ENCODE measurements around the gene TNRC6B. TPM values are rescaled to one million over a fixed set of nuclear protein-coding genes. Genes with fewer than 3 reads are reported as not detected.
A peak's percentile ranks its signal among the peaks of the same experiment; 100 is the strongest.

The TNRC6B gene
- polyA plus RNA-seq, 3 donors: 7.2 to 16.5 (median 11.8) TPM

DNA sequence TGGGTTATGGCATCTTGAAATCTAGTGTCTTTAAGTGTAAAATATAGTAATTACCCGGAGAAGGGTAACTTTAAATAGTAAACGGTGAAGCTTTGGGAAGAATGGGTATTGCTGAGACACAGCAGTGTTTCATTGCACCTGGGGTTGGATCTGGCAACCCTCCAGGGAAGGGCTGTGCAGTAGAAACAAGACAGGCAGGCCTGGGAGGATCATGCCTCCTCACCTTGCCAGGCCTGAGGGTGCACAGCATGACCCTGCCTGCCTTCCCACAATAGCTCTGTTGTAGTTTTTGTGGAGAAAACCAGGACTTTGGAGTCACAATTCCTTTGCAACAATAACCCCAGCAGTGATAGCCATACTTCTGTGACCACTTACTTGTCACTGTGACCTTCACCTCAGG is 104.0 kb downstream of the TNRC6B start:
- Histone ChIP-seq H3K79me2 (ENCODE audit: insufficient read depth, low read length) (peaks cover 4% of the 10 kb centered on the region), H3K4me1 (ENCODE audit: control insufficient read depth in 1 of 2, insufficient read depth in 2 of 2, low read length in 2 of 2) (peaks cover 0 to 6% of the 10 kb centered on the region in 2 donors), H3K27me3 (ENCODE audit: control insufficient read depth in 2 of 2, insufficient read depth in 2 of 2, low read length in 2 of 2) (no peaks in the 10 kb centered on the region), H4K20me1 (ENCODE audit: insufficient read depth, low read length) (peaks cover 10% of the 10 kb centered on the region), H3K9ac (ENCODE audit: insufficient read depth, low read length, poor library complexity, severe bottlenecking) (no peak overlapping the region), H3K36me3 (replicated peaks in 1 of 2; ENCODE audit: control insufficient read depth in 1 of 2, insufficient read depth in 2 of 2, low read length in 2 of 2) (peaks cover 76 to 91% of the 10 kb centered on the region in 2 donors), H2AFZ (ENCODE audit: insufficient read depth, low read depth, low read length, poor library complexity, severe bottlenecking) (no peak overlapping the region), H3K4me3 (replicated peaks in 1 of 3; ENCODE audit: low read depth in 2 of 3, low read length in 3 of 3) (no peak overlapping the region), H3K9me3 (replicated peaks in 1 of 2; ENCODE audit: control insufficient read depth in 1 of 2, insufficient read depth in 1 of 2, low read length in 2 of 2) (no peaks in the 10 kb centered on the region), H3K4me2 (replicated peaks; ENCODE audit: extremely low read depth, low read length, poor library complexity, severe bottlenecking) (no peak overlapping the region), H3K27ac (ENCODE audit: low read depth in 1 of 2, low read length in 2 of 2) (no peak overlapping the region)
- no peak for DNase-seq
- H3K9me3 Mint-ChIP-seq: no peaks in the 10 kb centered on the region
- no peak for TF ChIP-seq CTCF (IDR thresholded peaks at IDR 0.05)
- WGBS (ENCODE audit: insufficient coverage): 93% methylated on average over 2 of the region's 2 CpGs
- peaks cover 3% of the 10 kb centered on the region for H3K4me1 Mint-ChIP-seq
- H3K36me3 Mint-ChIP-seq: peaks cover 78 to 87% of the 10 kb centered on the region in 2 donors
- H3K27me3 Mint-ChIP-seq (ENCODE audit: low read depth in 3 of 3): peaks cover 0 to 1% (median 0%) of the 10 kb centered on the region in 3 donors
- intact Hi-C loops (cut with micrococcal nuclease): no loop called here
- H3K4me3 Mint-ChIP-seq: no peak overlapping the region
- H3K27ac Mint-ChIP-seq: no peak overlapping the region

DNA sequence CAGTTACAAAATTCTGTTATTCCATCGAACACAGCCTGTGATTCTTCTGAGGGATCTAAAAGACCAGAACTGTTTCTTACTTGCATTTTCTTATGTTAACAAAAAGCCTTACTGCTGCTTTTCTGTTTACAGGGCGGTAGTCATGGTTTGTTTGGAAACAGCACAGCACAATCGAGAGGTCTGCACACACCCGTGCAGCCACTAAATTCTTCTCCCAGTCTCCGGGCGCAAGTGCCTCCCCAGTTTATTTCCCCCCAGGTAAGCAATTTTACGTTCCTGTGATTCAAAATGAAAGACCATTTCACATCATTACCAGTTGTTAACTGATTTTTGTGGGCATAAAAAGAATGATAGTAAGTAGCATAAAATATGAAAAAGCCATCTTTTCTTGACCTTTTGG is 107.8 kb downstream of the TNRC6B start:
- H3K9ac ChIP-seq (ENCODE audit: insufficient read depth, low read length, poor library complexity, severe bottlenecking): no peak overlapping the region
- H3K36me3 ChIP-seq (replicated peaks in 1 of 2; ENCODE audit: control insufficient read depth in 1 of 2, insufficient read depth in 2 of 2, low read length in 2 of 2): peaks cover 83 to 92% of the 10 kb centered on the region in 2 donors
- intact Hi-C loops (cut with micrococcal nuclease): no loop called here
- H3K27ac ChIP-seq (ENCODE audit: low read depth in 1 of 2, low read length in 2 of 2): no peak overlapping the region
- H3K4me1 ChIP-seq (ENCODE audit: control insufficient read depth in 1 of 2, insufficient read depth in 2 of 2, low read length in 2 of 2): peaks cover 0 to 5% of the 10 kb centered on the region in 2 donors
- H2AFZ ChIP-seq (ENCODE audit: insufficient read depth, low read depth, low read length, poor library complexity, severe bottlenecking): no peak overlapping the region
- no peak overlapping the region for H3K4me2 ChIP-seq (replicated peaks; ENCODE audit: extremely low read depth, low read length, poor library complexity, severe bottlenecking)
- H3K79me2 ChIP-seq (ENCODE audit: insufficient read depth, low read length): no peaks in the 10 kb centered on the region
- Mint-ChIP-seq H3K4me3 (no peak overlapping the region), H3K9me3 (no peaks in the 10 kb centered on the region), H3K4me1 (peaks cover 8% of the 10 kb centered on the region), H3K27ac (peak overlapping the region in 1 of 7 donors; percentile 8), H3K36me3 (peaks cover 75 to 89% of the 10 kb centered on the region in 2 donors), H3K27me3 (ENCODE audit: low read depth in 3 of 3) (peaks cover 0 to 3% (median 0%) of the 10 kb centered on the region in 3 donors)
- 95% methylated on average over 3 of the region's 7 CpGs for WGBS (ENCODE audit: insufficient coverage)
- H3K4me3 ChIP-seq (replicated peaks in 1 of 3; ENCODE audit: low read depth in 2 of 3, low read length in 3 of 3): no peak overlapping the region
- TF ChIP-seq CTCF (IDR thresholded peaks at IDR 0.05): no peak
- no peaks in the 10 kb centered on the region for H3K9me3 ChIP-seq (replicated peaks in 1 of 2; ENCODE audit: control insufficient read depth in 1 of 2, insufficient read depth in 1 of 2, low read length in 2 of 2)
- H4K20me1 ChIP-seq (ENCODE audit: insufficient read depth, low read length): peaks cover 32% of the 10 kb centered on the region
- no peak for DNase-seq
- no peaks in the 10 kb centered on the region for H3K27me3 ChIP-seq (ENCODE audit: control insufficient read depth in 2 of 2, insufficient read depth in 2 of 2, low read length in 2 of 2)
